H1 (cell line): ENCODE results near the gene WRAP73. TPM values are rescaled to one million over a fixed set of nuclear protein-coding genes. Genes with fewer than 3 reads are reported as not detected.

Experiments
- CBX8 ChIP-seq: fragments of 300-800, 300-1000 bp; sonication (generic); IDR thresholded peaks from 2 replicates; pipeline ENCODE4 v1.7.1; 2016; ENCODE audit warnings: low read depth, low read length, borderline replicate concordance
- CEBPB ChIP-seq: IDR thresholded peaks from 2 replicates; pipeline ENCODE4 v1.6.1; 2012; ENCODE audit warnings: low read depth, low read length
- EGR1 ChIP-seq: IDR thresholded peaks from 2 replicates; pipeline ENCODE4 v1.6.1; 2011; ENCODE audit warnings: low read depth, low read length, borderline replicate concordance
- HDAC2 ChIP-seq, 2 experiments: fragments of 300-600 bp in 1 of 2; sonication (generic) in 1 of 2; IDR thresholded peaks; 2 replicates each; pipeline ENCODE4 v1.6.1; 2011 to 2012; ENCODE audit warnings: low read depth in 2 of 2, low read length in 2 of 2, mild to moderate bottlenecking in 2 of 2, moderate library complexity in 2 of 2, borderline replicate concordance in 1 of 2, inconsistent platforms in 1 of 2
- POLR2A ChIP-seq, 2 experiments: IDR thresholded peaks; 1 replicate in 1 of 2; 2 replicates in 1 of 2; pipeline ENCODE4 v1.6.1; 2011; ENCODE audit warnings: low read depth in 2 of 2, low read length in 2 of 2, mild to moderate bottlenecking in 2 of 2; ENCODE audit errors: control extremely low read depth in 1 of 2
- RFX5 ChIP-seq: IDR thresholded peaks from 2 replicates; pipeline ENCODE4 v1.6.1; 2011; ENCODE audit warnings: low read depth, low read length, improper control_type of control experiment, borderline replicate concordance
- RNF2 ChIP-seq: fragments of 200-900, 300-1000 bp; sonication (generic); IDR thresholded peaks from 2 replicates; pipeline ENCODE4 v1.7.1; 2016; ENCODE audit warnings: borderline replicate concordance, low read depth, mild to moderate bottlenecking, antibody characterized with exemption, low read length; ENCODE audit not compliant: poor library complexity, severe bottlenecking; ENCODE audit errors: missing control alignments
- SP2 ChIP-seq: IDR thresholded peaks from 2 replicates; pipeline ENCODE4 v1.6.1; 2012; ENCODE audit warnings: mild to moderate bottlenecking, low read length, inconsistent platforms
- TBP ChIP-seq: IDR thresholded peaks from 2 replicates; pipeline ENCODE4 v1.6.1; 2011; ENCODE audit warnings: low read depth, low read length, improper control_type of control experiment
- polyA plus RNA-seq, 7 experiments: library from polyadenylated mRNA; depleted of rRNA in 3 of 7; stranded (reverse) in 5 of 7; unstranded in 2 of 7; fragments of >200 nt in 5 of 7; fragments of 200-250 nt in 2 of 7; gene quantifications; 1 replicate in 5 of 7; 2 replicates in 1 of 7; 4 replicates in 1 of 7; pipeline versions ENCODE4 v1.2.1 to v1.2.3, GENCODE V29; 2011 to 2013; ENCODE audit warnings: missing spikeins in 2 of 7, mixed read lengths in 2 of 7
- total RNA-seq: library from RNA; stranded (reverse); fragmentation: NEBNext Ultra II Directional; extraction: Animal tissue kit (Norgen Biotek cat#: 25700); gene quantifications from 2 replicates; pipeline ENCODE4 v1.2.1, GENCODE V29; 2021
- TF ChIP-seq, protein P1 (sequence below): IDR thresholded peaks from 2 replicates; pipeline ENCODE4 v1.6.1; 2012; ENCODE audit warnings: inconsistent platforms

WRAP73 gene
- total and polyA plus RNA-seq, 2 of the 8 experiments (the other 6 are each of a cell fraction or from before 2014, with no cell fraction given): 30.3 to 50.7 TPM

DNA sequence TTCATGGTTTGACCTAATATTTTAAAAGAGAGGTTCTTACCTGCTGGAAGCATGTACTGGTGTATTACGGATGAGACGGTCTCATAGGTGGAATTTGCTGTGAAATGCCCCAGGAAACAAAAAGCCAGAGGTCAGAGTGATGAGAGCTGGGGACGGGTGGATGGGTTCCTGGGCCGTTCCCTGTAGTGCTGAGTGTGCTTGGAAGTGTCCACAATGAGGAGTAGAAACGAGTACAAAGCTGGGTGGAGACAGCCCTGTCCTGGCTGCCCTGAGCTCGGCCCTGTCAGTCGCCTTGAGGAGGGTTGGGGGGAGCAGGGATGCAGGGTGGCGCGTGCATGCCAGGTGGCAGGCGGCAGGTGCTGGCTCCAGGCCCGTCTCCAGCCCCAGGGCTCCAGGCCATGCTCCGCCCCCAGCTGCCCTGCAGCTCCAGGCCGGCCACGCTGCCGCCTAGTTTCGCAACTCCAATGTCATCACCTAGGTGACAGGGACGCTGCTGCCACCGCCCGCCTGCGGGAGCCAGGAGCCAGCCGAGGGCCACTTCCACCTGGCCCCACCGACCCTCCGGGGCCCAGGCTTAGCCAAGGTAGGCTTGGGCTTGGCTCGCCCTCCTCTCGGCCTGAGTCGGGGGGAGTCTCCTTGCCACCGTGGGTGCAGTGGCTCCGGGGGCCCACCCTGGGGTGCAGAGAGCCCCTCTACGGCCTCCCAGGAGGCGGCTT lies 18.8 kb upstream of the WRAP73 start (continued):
- TF ChIP-seq, protein P1, sequence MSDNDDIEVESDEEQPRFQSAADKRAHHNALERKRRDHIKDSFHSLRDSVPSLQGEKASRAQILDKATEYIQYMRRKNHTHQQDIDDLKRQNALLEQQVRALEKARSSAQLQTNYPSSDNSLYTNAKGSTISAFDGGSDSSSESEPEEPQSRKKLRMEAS: peak; percentile 83
- TF ChIP-seq CEBPB (peak; percentile 99), SP2 (no peak), HDAC2 (IDR thresholded peaks at IDR 0.05; ENCODE audit: borderline replicate concordance in 1 of 2, low read depth in 2 of 2, low read length in 2 of 2) (no peak), CBX8 (no peak), RNF2 (no peak), EGR1 (no peak), POLR2A (IDR thresholded peaks at IDR 0.05; ENCODE audit: control extremely low read depth in 1 of 2, low read depth in 2 of 2, low read length in 2 of 2) (no peak), TBP (no peak), RFX5 (no peak)
